ENCODE results near the gene RAPGEF4.

GRCh38 chr2:173051463-173052215, 316.0 kb downstream of the RAPGEF4 start:
- TF ChIP-seq CTCF (IDR thresholded peaks at IDR 0.05) (no peak), EZH2 (IDR thresholded peaks at IDR 0.05; ENCODE audit: borderline replicate concordance, insufficient read depth, low read depth, low read length, poor library complexity, severe bottlenecking) (no peak)

Measured in B cell (primary cell).